Fibroblast of skin of left quadriceps (primary cell): ENCODE results near the gene IL6.
"Not testable (repeated sequence)": the region's sequence is repeated elsewhere in the genome, so short reads cannot be mapped to it uniquely, and the experiment has no call there.

Experiments used
- DNase-seq, 2 experiments: peaks; one replicate each; pipeline ENCODE4 v3.0.0-alpha.2; 2013; ENCODE audit warnings: low read depth in 2 of 2

The IL6 gene

DNA sequence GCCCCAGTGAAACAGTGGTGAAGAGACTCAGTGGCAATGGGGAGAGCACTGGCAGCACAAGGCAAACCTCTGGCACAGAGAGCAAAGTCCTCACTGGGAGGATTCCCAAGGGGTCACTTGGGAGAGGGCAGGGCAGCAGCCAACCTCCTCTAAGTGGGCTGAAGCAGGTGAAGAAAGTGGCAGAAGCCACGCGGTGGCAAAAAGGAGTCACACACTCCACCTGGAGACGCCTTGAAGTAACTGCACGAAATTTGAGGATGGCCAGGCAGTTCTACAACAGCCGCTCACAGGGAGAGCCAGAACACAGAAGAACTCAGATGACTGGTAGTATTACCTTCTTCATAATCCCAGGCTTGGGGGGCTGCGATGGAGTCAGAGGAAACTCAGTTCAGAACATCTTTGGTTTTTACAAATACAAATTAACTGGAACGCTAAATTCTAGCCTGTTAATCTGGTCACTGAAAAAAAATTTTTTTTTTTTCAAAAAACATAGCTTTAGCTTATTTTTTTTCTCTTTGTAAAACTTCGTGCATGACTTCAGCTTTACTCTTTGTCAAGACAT lies 574 bp upstream of the IL6 start:
- peak; percentile 49 to 54 for DNase-seq

DNA sequence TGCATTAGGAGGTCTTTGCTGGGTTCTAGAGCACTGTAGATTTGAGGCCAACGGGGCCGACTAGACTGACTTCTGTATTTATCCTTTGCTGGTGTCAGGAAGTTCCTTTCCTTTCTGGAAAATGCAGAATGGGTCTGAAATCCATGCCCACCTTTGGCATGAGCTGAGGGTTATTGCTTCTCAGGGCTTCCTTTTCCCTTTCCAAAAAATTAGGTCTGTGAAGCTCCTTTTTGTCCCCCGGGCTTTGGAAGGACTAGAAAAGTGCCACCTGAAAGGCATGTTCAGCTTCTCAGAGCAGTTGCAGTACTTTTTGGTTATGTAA lies 675 bp downstream of the IL6 start:
- DNase-seq = no peak

DNA sequence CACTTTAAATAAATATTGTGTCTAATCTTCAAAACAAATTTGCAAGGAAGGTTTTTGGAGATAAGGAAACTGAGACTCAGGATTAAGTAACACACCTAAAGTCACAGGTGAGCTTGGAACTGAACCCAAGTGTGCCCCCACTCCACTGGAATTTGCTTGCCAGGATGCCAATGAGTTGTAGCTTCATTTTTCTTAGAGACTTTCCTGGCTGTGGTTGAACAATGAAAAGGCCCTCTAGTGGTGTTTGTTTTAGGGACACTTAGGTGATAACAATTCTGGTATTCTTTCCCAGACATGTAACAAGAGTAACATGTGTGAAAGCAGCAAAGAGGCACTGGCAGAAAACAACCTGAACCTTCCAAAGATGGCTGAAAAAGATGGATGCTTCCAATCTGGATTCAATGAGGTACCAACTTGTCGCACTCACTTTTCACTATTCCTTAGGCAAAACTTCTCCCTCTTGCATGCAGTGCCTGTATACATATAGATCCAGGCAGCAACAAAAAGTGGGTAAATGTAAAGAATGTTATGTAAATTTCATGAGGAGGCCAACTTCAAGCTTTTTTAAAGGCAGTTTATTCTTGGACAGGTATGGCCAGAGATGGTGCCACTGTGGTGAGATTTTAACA lies 1.5 kb downstream of the IL6 start:
- peak; percentile 24 to 29 for DNase-seq

DNA sequence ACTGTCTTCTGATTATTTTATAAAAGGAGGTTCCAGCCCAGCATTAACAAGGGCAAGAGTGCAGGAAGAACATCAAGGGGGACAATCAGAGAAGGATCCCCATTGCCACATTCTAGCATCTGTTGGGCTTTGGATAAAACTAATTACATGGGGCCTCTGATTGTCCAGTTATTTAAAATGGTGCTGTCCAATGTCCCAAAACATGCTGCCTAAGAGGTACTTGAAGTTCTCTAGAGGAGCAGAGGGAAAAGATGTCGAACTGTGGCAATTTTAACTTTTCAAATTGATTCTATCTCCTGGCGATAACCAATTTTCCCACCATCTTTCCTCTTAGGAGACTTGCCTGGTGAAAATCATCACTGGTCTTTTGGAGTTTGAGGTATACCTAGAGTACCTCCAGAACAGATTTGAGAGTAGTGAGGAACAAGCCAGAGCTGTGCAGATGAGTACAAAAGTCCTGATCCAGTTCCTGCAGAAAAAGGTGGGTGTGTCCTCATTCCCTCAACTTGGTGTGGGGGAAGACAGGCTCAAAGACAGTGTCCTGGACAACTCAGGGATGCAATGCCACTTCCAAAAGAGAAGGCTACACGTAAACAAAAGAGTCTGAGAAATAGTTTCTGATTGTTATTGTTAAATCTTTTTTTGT lies 2.3 kb downstream of the IL6 start:
- DNase-seq = no peak

DNA sequence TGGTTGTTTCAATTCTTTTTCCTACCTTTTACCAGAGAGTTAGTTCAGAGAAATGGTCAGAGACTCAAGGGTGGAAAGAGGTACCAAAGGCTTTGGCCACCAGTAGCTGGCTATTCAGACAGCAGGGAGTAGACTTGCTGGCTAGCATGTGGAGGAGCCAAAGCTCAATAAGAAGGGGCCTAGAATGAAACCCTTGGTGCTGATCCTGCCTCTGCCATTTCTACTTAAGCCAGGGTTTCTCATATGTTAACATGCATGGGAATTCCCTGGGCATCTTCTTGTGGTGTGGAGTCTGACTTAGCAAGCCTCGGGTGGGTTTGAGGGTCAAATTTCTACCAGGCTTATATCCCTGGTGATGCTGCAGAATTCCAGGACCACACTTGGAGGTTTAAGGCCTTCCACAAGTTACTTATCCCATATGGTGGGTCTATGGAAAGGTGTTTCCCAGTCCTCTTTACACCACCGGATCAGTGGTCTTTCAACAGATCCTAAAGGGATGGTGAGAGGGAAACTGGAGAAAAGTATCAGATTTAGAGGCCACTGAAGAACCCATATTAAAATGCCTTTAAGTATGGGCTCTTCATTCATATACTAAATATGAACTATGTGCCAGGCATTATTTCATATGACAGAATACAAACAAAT lies 3.2 kb downstream of the IL6 start:
- DNase-seq = no peak

GRCh38 chr7:22730921-22731654 lies 4.1 kb downstream of the IL6 start:
- DNase-seq = no peak

GRCh38 chr7:22731766-22732165 lies 4.8 kb downstream of the IL6 start:
- no peak for DNase-seq

GRCh38 chr7:22732556-22733126 lies 5.6 kb downstream of the IL6 start:
- no peak for DNase-seq

GRCh38 chr7:22733761-22734160 lies 6.8 kb downstream of the IL6 start:
- no peak for DNase-seq

- DNase-seq = no peak
These were observed 16.0 kb downstream of the IL6 start for GRCh38 chr7:22743014-22743413.

DNA sequence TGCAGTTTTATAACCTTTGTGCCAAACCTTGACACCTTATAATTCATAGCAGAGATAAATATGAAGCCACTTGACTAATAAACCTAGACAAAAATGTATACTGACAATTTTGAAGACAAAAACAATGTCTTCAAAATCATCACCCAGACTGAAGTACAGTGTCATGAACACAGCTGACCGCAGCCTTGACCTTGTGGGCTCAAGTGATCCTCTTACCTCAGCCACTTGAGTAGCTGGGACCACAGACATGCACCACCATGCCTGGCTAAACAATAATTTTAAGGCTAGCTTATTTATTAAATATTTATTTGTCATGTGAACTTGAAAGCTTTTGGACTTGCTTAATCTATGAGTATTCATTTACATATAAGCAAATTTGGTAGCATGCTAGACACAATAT lies 24.3 kb downstream of the IL6 start:
- no peak for DNase-seq

GRCh38 chr7:22757338-22757994 lies 30.5 kb downstream of the IL6 start:
- no peak for DNase-seq

DNA sequence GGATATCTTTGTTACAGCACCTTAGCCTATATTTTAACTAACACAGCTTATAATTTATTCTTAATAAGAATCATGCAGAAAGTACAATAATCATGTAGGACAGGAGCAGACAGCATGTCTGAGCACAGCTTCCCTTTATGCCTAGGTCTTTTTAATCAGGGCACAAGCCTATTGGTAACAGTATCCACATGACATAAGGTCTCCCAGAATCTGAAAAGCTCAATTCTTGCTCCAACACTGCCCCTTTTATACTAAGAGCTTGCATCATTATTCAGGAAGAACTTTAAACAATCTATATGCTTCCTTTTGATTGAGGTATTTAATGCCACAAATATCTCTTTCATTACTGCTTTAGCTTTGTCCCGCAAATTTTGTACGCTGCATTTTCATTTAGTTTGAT lies 31.6 kb downstream of the IL6 start:
- DNase-seq = no peak

DNA sequence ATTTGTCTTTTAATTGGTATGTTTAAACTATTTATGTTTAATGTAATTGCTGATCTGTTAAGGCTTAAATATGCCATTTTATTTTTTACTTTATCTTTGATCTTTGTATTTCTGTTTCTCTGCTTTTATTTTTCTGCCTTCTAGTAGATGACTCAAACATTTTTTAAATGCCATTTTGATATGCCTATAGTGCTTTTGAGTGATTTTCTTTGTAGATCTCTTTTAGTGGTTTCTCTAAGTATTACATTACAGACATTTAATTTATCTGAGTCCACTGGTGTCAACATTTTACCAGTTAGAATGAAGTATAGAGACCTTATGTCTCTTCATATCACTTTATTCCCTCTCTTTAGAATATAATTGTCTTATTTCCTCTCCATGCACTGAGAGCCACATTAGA lies 32.7 kb downstream of the IL6 start:
- no peak for DNase-seq

- no peak for DNase-seq
These were observed 35.9 kb downstream of the IL6 start for GRCh38 chr7:22762866-22763265.

GRCh38 chr7:22765609-22766008 lies 38.6 kb downstream of the IL6 start:
- no peak for DNase-seq

DNA sequence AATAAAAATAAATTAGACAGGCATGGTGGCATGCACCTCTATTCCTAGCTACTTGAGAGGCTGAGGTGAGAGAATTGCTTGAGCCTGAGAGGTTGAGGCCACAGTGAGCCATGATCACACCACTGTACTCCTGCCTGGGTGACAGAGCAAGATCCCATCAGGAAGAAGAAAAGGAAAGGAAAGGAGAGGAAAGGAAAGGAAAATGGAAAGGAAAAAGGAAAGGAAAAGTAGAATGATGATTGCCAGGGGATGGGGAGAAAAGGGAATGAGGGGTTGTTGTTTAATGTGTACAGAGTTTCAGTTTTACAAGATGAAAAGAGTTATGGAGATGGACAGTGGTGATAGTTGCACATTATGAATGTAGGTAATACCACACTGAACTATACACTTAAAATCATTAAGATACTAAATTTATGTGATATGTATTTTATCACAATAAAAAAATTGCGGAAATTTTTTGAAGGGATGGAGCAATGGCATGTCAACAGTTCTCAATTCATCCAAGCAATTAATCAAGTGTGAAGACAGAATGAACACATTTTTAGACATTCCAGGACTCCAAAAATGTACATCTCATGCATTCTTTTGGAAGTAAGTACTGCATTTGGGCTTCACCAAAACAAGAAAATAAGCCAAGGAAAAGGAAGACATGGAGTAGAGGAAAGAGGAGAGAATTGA lies 44.3 kb downstream of the IL6 start:
- peak; percentile 15 to 16 for DNase-seq

DNA sequence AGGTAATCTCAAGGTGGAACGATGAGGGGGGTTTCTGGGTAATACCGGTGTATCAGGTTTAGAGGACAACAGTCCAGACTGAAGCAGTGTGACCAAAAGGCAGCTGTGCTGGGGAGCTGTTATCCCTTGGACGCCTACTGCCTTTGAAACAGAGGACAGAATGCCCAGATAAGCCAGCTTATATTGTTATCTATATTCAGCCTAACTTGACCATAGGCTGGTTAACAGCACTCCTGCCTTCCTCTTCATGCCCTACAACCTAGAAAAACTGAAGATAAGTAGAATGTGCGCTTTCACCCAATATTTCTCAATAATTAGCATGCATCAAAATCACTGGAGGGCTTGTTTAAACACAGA lies 44.9 kb downstream of the IL6 start:
- DNase-seq = no peak

DNA sequence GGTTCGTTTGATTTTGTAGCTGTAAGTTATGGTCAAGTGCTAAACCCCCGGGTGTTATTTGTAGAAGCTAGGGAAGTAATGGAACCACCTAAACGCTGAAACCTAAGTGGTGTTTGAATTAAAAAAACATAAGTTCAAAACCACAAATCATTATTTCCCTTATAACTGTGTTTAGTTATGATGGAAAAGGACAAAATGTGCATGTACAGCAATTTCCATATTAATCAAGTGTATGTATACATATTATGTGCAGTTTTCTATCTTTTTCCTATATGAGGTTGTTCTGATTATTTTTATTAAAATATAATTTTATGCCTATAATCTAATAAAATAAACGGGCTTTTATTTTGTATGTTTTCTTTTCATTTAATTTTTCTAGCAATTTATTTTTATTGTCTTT lies 45.9 kb downstream of the IL6 start:
- DNase-seq = no peak

DNA sequence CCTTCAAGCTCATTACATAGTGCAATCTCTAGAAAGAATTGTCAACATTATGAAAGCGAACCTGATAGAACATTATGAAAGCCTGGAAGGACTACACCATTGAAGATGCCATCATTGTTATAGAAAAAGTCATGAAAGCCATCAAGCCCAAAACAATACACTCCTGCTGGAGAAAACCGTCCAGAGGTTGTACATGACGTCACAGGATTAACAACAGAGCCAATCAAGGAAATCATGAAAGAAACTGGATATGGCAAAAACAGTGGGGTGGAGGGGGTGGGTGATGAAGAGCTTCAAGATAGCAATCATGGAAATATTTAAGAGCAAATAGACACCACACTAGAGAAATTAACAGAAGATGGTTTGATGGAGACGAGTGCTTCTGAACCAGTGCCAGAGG lies 50.0 kb downstream of the IL6 start:
- DNase-seq = no peak

GRCh38 chr7:22779730-22780323 lies 52.8 kb downstream of the IL6 start:
- DNase-seq = not testable (repeated sequence)
